ENCODE data around the gene MOB3B.

- TF ChIP-seq EP300 (IDR thresholded peaks at IDR 0.05) (no peak), ZFP36 (IDR thresholded peaks at IDR 0.05; ENCODE audit: borderline replicate concordance, partially characterized antibody) (no peak), CTCF (IDR thresholded peaks at IDR 0.05) (no peak), POLR2A (IDR thresholded peaks at IDR 0.05; ENCODE audit: low read length) (no peak), RARB (CRISPR knock-in tag; IDR thresholded peaks at IDR 0.05) (no peak), USF2 (IDR thresholded peaks at IDR 0.05) (no peak), CEBPB (IDR thresholded peaks at IDR 0.05) (no peak), FOXS1 (CRISPR knock-in tag; IDR thresholded peaks at IDR 0.05) (no peak), CBX8 (IDR thresholded peaks at IDR 0.05) (no peak), HEYL (CRISPR knock-in tag; IDR thresholded peaks at IDR 0.05) (no peak), MYC (IDR thresholded peaks at IDR 0.05; ENCODE audit: borderline replicate concordance, low read length) (no peak)
Measured at GRCh38 chr9:27514551-27514950, 15.1 kb downstream of the MOB3B start.
